B cell (primary cell): Measurements from ENCODE around the gene IRF7. TPM values are rescaled to one million over a fixed set of nuclear protein-coding genes. Genes with fewer than 3 reads are reported as not detected.
A peak's percentile ranks its signal among the peaks of the same experiment; 100 is the strongest.

ENCODE experiments used
- ATAC-seq: fragments of 200-7000 bp; cut with Tn5 transposase; one replicate; pipeline ENCODE4 v1.10.0; 2021; ENCODE audit warnings: low read depth, mild to moderate bottlenecking, moderate number of reproducible peaks, moderate library complexity
- CTCF ChIA-PET: fragments of 350-600 bp; sonication (Branson Sonifier 250); formaldehyde crosslinking; loops from one replicate; lab custom pipeline; 2021; ENCODE audit warnings: antibody characterized with exemption, inconsistent platforms; lab: Charles Lee
- POLR2A ChIA-PET: fragments of 350-600 bp; sonication (Branson Sonifier 250); formaldehyde crosslinking; loops from one replicate; lab custom pipeline; 2021; ENCODE audit warnings: antibody characterized with exemption; lab: Charles Lee
- DNase-seq: peaks from one replicate; pipeline ENCODE4 v3.0.0; 2013
- H2AFZ ChIP-seq: 2 replicates; pipeline ENCODE4 v1.6.1; 2012; ENCODE audit warnings: mild to moderate bottlenecking, low read depth, low read length; ENCODE audit not compliant: insufficient read depth, poor library complexity, severe bottlenecking
- H3K27ac ChIP-seq, 2 donors: 1 replicate in 1 of 2; 2 replicates in 1 of 2; pipeline ENCODE4 v1.5.1; 2012 to 2013; ENCODE audit warnings: low read length in 2 of 2, mild to moderate bottlenecking in 2 of 2, moderate library complexity in 1 of 2
- H3K27me3 ChIP-seq, 4 experiments: fragments of 200-600 bp in 1 of 4; sonication (generic) in 1 of 4; replicated peaks in 1 of 4; 1 replicate in 2 of 4; 2 replicates in 2 of 4; pipeline versions ENCODE4 v1.6.1 to v1.7.0; 2013 to 2016; ENCODE audit warnings: low read length in 3 of 4, mild to moderate bottlenecking in 2 of 4, mixed read lengths in 1 of 4, moderate library complexity in 1 of 4; ENCODE audit not compliant: insufficient read depth in 4 of 4, control insufficient read depth in 3 of 4; ENCODE audit errors: control extremely low read depth in 1 of 4
- H3K36me3 ChIP-seq, 2 experiments: replicated peaks in 1 of 2; 1 replicate in 1 of 2; 2 replicates in 1 of 2; pipeline versions ENCODE4 v1.6.1 to v1.7.1; 2013; ENCODE audit warnings: low read length in 1 of 2; ENCODE audit not compliant: insufficient read depth in 2 of 2, control insufficient read depth in 1 of 2; ENCODE audit errors: control extremely low read depth in 1 of 2, extremely low read depth in 1 of 2
- H3K4me1 ChIP-seq, 2 donors: fragments of 200-600 bp in 1 of 2; sonication (generic) in 1 of 2; 1 replicate in 1 of 2; 2 replicates in 1 of 2; pipeline versions ENCODE4 v1.5.1 to v1.6.1; 2013 to 2017; ENCODE audit warnings: low read length in 2 of 2; ENCODE audit not compliant: control insufficient read depth in 2 of 2, insufficient read depth in 2 of 2
- H3K4me2 ChIP-seq: replicated peaks from 2 replicates; pipeline ENCODE3; 2012; ENCODE audit warnings: mild to moderate bottlenecking, low read depth, low read length; ENCODE audit not compliant: poor library complexity, severe bottlenecking
- H3K4me3 ChIP-seq, 5 experiments: fragments of 200-600 bp in 1 of 5; sonication (generic) in 1 of 5; 1 replicate in 3 of 5; 2 replicates in 2 of 5; pipeline versions ENCODE4 v1.5.1 to v1.7.0; 2011 to 2016; ENCODE audit warnings: low read length in 4 of 5, mild to moderate bottlenecking in 4 of 5, low read depth in 2 of 5, control low read depth in 1 of 5, moderate library complexity in 1 of 5; ENCODE audit not compliant: insufficient read depth in 1 of 5; ENCODE audit errors: control extremely low read depth in 1 of 5, extremely low read depth in 1 of 5
- H3K79me2 ChIP-seq: fragments of 200-600 bp; sonication (generic); one replicate; pipeline ENCODE4 v1.6.0; 2016; ENCODE audit warnings: low read length; ENCODE audit not compliant: control insufficient read depth, insufficient read depth
- H3K9ac ChIP-seq: fragments of 200-600 bp; sonication (generic); 2 replicates; pipeline ENCODE4 v1.6.1; 2017; ENCODE audit warnings: mild to moderate bottlenecking, low read length, moderate library complexity
- H3K9me3 ChIP-seq, 3 donors: one replicate each; pipeline versions ENCODE4 v1.6.1 to v1.7.1; 2013; ENCODE audit warnings: low read length in 2 of 3; ENCODE audit not compliant: control insufficient read depth in 2 of 3, insufficient read depth in 1 of 3; ENCODE audit errors: control extremely low read depth in 1 of 3
- H4K20me1 ChIP-seq: 2 replicates; pipeline ENCODE4 v1.6.0; 2012; ENCODE audit warnings: mild to moderate bottlenecking, low read length; ENCODE audit not compliant: insufficient read depth, control insufficient read depth, poor library complexity, severe bottlenecking
- H3K27ac Mint-ChIP-seq: one replicate; pipeline ENCODE4 v1.8.0; 2021; ENCODE audit warnings: mixed read lengths
- H3K27me3 Mint-ChIP-seq: one replicate; pipeline ENCODE4 v1.8.0; 2021; ENCODE audit warnings: mixed read lengths
- H3K4me1 Mint-ChIP-seq: one replicate; pipeline ENCODE4 v1.8.0; 2021; ENCODE audit warnings: mixed read lengths
- H3K4me3 Mint-ChIP-seq: one replicate; pipeline ENCODE4 v1.8.0; 2021; ENCODE audit warnings: mixed read lengths
- H3K9me3 Mint-ChIP-seq: one replicate; pipeline ENCODE4 v1.8.0; 2022; ENCODE audit warnings: mixed read lengths; ENCODE audit not compliant: insufficient read depth
- CTCF ChIP-seq: fragments of 200-600 bp; IDR thresholded peaks from one replicate; pipeline ENCODE4 v1.8.0; 2022; ENCODE audit warnings: antibody characterized with exemption, mild to moderate bottlenecking
- EZH2 ChIP-seq: IDR thresholded peaks from 2 replicates; pipeline ENCODE4 v1.6.1; 2012; ENCODE audit warnings: borderline replicate concordance, low read depth, mild to moderate bottlenecking, moderate library complexity, low read length; ENCODE audit not compliant: insufficient read depth, poor library complexity, severe bottlenecking
- WGBS: methylation state at CpG from one replicate; pipeline ENCODE4 v1.1.5; 2013; ENCODE audit warnings: missing lambda C conversion rate; ENCODE audit not compliant: insufficient coverage; 5-methylcytosine and 5-hydroxymethylcytosine counted together
- intact Hi-C: fragments of 100-400 bp; cut with micrococcal nuclease; formaldehyde crosslinking; loops from one replicate; pipeline ENCODE4 v1.10.0; 2022
- polyA plus RNA-seq: library from polyadenylated mRNA; depleted of rRNA; stranded (reverse); fragments of >200 nt; gene quantifications from 2 replicates; pipeline ENCODE4 v1.2.3, GENCODE V29; 2012
- small RNA-seq: library from RNA; depleted of rRNA; stranded (forward); fragments of <200 nt; gene quantifications from one replicate; pipeline ENCODE3, GENCODE V24; 2012; ENCODE audit warnings: low replicate concordance, low read depth; ENCODE audit not compliant: insufficient read length
- total RNA-seq, 2 donors: library from RNA; stranded (reverse); fragments of 120-200 nt in 1 of 2; gene quantifications; 1 replicate in 1 of 2; 2 replicates in 1 of 2; pipeline versions ENCODE4 v1.2.3 to v1.2.4, GENCODE V29; 2013 to 2022

IRF7 gene
- total and polyA plus RNA-seq, 2 donors (not counting 1 experiment from before 2014, with no cell fraction given), result 136 to 184 TPM

- H3K4me1 Mint-ChIP-seq, result peaks cover 16% of the 10 kb centered on the region
- CTCF ChIA-PET, result interaction anchor here (3.3 kb wide), 1 partner anchor 9 kb away, joined by 11 read pairs; no protein-coding TSS in a partner anchor
- Histone ChIP-seq H3K9me3 (no peaks in the 10 kb centered on the region), H3K27ac (no peak overlapping the region), H3K36me3 (no peaks in the 10 kb centered on the region), H3K4me3 (no peak overlapping the region), H3K4me2 (no peak overlapping the region), H3K79me2 (peaks cover 18% of the 10 kb centered on the region), H3K9ac (no peak overlapping the region), H3K4me1 (peaks cover 10 to 25% of the 10 kb centered on the region in 2 donors), H4K20me1 (peaks cover 31% of the 10 kb centered on the region), H2AFZ (no peak overlapping the region), H3K27me3 (no peaks in the 10 kb centered on the region)
- intact Hi-C loops, result loop anchor here (5.0 kb wide), 1 partner anchor 184 kb away; the partner anchor contains the start of gene TALDO1
- TF ChIP-seq CTCF, result no peak
- TF ChIP-seq EZH2, result no peak
- no peak overlapping the region for H3K27ac Mint-ChIP-seq
- ATAC-seq (no peak), DNase-seq (peak; percentile 25)
- H3K9me3 Mint-ChIP-seq, result no peaks in the 10 kb centered on the region
- no peaks in the 10 kb centered on the region for H3K27me3 Mint-ChIP-seq
- POLR2A ChIA-PET, result no interaction called here
- WGBS, result 98% methylated on average over 11 of the region's 18 CpGs
- H3K4me3 Mint-ChIP-seq, result peak overlapping the region; percentile 19
Measured at GRCh38 chr11:563066-563811, 52.5 kb downstream of the IRF7 start.

Small RNA genes lying within 50 kb of the gene (small RNA-seq; reads per million reads assigned to genes)
- gene MIR210, result 6.3 reads per million, percentile 75 among the genes with 10 or more reads in this experiment

Other genes with a start within 250 kb of the IRF7 start
- not detected in 2 replicates for gene B4GALNT4, start 246.5 kb downstream of the IRF7 start, total RNA-seq
- 0.07 TPM in 1 of 2 replicates, not detected in the other for gene B4GALNT4, start 246.5 kb downstream of the IRF7 start, polyA plus RNA-seq
- gene PKP3, start 221.7 kb downstream of the IRF7 start, total RNA-seq, result 0.39 TPM in 1 of 2 replicates, not detected in the other
- 0.16 and 0.78 TPM in 2 replicates for gene PKP3, start 221.7 kb downstream of the IRF7 start, polyA plus RNA-seq
- gene SIGIRR, start 201.0 kb downstream of the IRF7 start, total RNA-seq, result 66.6 and 73.8 TPM in 2 replicates
- gene SIGIRR, start 201.0 kb downstream of the IRF7 start, polyA plus RNA-seq, result 92.1 and 145 TPM in 2 replicates
- 62.0 and 63.9 TPM in 2 replicates for gene ANO9, start 173.9 kb downstream of the IRF7 start, total RNA-seq
- gene ANO9, start 173.9 kb downstream of the IRF7 start, polyA plus RNA-seq, result 94.1 and 107 TPM in 2 replicates
- gene PTDSS2, start 165.7 kb downstream of the IRF7 start, total RNA-seq, result 29.0 and 35.5 TPM in 2 replicates
- 15.4 and 22.1 TPM in 2 replicates for gene PTDSS2, start 165.7 kb downstream of the IRF7 start, polyA plus RNA-seq
- 76.2 and 81.0 TPM in 2 replicates for gene RNH1, start 108.7 kb downstream of the IRF7 start, total RNA-seq
- gene RNH1, start 108.7 kb downstream of the IRF7 start, polyA plus RNA-seq, result 156 and 159 TPM in 2 replicates
- 63.5 and 66.2 TPM in 2 replicates for gene HRAS, start 80.4 kb downstream of the IRF7 start, total RNA-seq
- 86.0 and 110 TPM in 2 replicates for gene HRAS, start 80.4 kb downstream of the IRF7 start, polyA plus RNA-seq
- gene LRRC56, start 78.4 kb downstream of the IRF7 start, total RNA-seq, result 15.8 and 16.6 TPM in 2 replicates
- gene LRRC56, start 78.4 kb downstream of the IRF7 start, polyA plus RNA-seq, result 6.6 and 11.8 TPM in 2 replicates
- 19.7 and 21.4 TPM in 2 replicates for gene LMNTD2, start 55.2 kb downstream of the IRF7 start, total RNA-seq
- gene LMNTD2, start 55.2 kb downstream of the IRF7 start, polyA plus RNA-seq, result 29.6 and 34.9 TPM in 2 replicates
- 24.7 and 29.8 TPM in 2 replicates for gene RASSF7, start 55.0 kb downstream of the IRF7 start, total RNA-seq
- gene RASSF7, start 55.0 kb downstream of the IRF7 start, polyA plus RNA-seq, result 59.0 and 89.3 TPM in 2 replicates
- gene PHRF1, start 39.5 kb downstream of the IRF7 start, total RNA-seq, result 57.9 and 63.5 TPM in 2 replicates
- gene PHRF1, start 39.5 kb downstream of the IRF7 start, polyA plus RNA-seq, result 21.2 and 22.3 TPM in 2 replicates
- gene CDHR5, start 9.0 kb upstream of the IRF7 start, total RNA-seq, result not detected in 2 replicates
- gene CDHR5, start 9.0 kb upstream of the IRF7 start, polyA plus RNA-seq, result 0.04 and 0.09 TPM in 2 replicates
- not detected in 2 replicates for gene SCT, start 11.2 kb upstream of the IRF7 start, total RNA-seq
- not detected in 2 replicates for gene SCT, start 11.2 kb upstream of the IRF7 start, polyA plus RNA-seq
- gene DRD4, start 21.3 kb upstream of the IRF7 start, total RNA-seq, result 1.3 TPM in 1 of 2 replicates, not detected in the other
- gene DRD4, start 21.3 kb upstream of the IRF7 start, polyA plus RNA-seq, result 0.17 TPM in 1 of 2 replicates, not detected in the other
- 53.6 and 58.6 TPM in 2 replicates for gene DEAF1, start 79.3 kb upstream of the IRF7 start, total RNA-seq
- 31.8 and 32.7 TPM in 2 replicates for gene DEAF1, start 79.3 kb upstream of the IRF7 start, polyA plus RNA-seq
- gene TMEM80, start 79.9 kb upstream of the IRF7 start, total RNA-seq, result 77.8 and 84.1 TPM in 2 replicates
- 56.9 and 72.5 TPM in 2 replicates for gene TMEM80, start 79.9 kb upstream of the IRF7 start, polyA plus RNA-seq
- 12.7 and 13.9 TPM in 2 replicates for gene EPS8L2, start 90.3 kb upstream of the IRF7 start, total RNA-seq
- 11.9 and 22.7 TPM in 2 replicates for gene EPS8L2, start 90.3 kb upstream of the IRF7 start, polyA plus RNA-seq
- 105 and 116 TPM in 2 replicates for gene TALDO1, start 131.5 kb upstream of the IRF7 start, total RNA-seq
- 71.0 and 82.4 TPM in 2 replicates for gene TALDO1, start 131.5 kb upstream of the IRF7 start, polyA plus RNA-seq
- gene GATD1, start 161.5 kb upstream of the IRF7 start, total RNA-seq, result 70.0 and 80.0 TPM in 2 replicates
- 37.4 and 62.4 TPM in 2 replicates for gene GATD1, start 161.5 kb upstream of the IRF7 start, polyA plus RNA-seq
- 0.39 and 0.49 TPM in 2 replicates for gene CEND1, start 174.1 kb upstream of the IRF7 start, total RNA-seq
- gene CEND1, start 174.1 kb upstream of the IRF7 start, polyA plus RNA-seq, result 0.13 and 0.20 TPM in 2 replicates
- 25.7 and 28.2 TPM in 2 replicates for gene SLC25A22, start 182.3 kb upstream of the IRF7 start, total RNA-seq
- gene SLC25A22, start 182.3 kb upstream of the IRF7 start, polyA plus RNA-seq, result 45.7 and 50.9 TPM in 2 replicates
- gene PIDD1, start 189.3 kb upstream of the IRF7 start, total RNA-seq, result 32.5 and 39.2 TPM in 2 replicates
- gene PIDD1, start 189.3 kb upstream of the IRF7 start, polyA plus RNA-seq, result 58.4 and 59.2 TPM in 2 replicates
- 3,814 and 3,947 TPM in 2 replicates for gene RPLP2, start 194.0 kb upstream of the IRF7 start, total RNA-seq
- gene RPLP2, start 194.0 kb upstream of the IRF7 start, polyA plus RNA-seq, result 525 and 3,297 TPM in 2 replicates
- 182 and 208 TPM in 2 replicates for gene PNPLA2, start 203.0 kb upstream of the IRF7 start, total RNA-seq
- 276 and 313 TPM in 2 replicates for gene PNPLA2, start 203.0 kb upstream of the IRF7 start, polyA plus RNA-seq
- 9.7 and 13.5 TPM in 2 replicates for gene CRACR2B, start 212.0 kb upstream of the IRF7 start, total RNA-seq
- 13.6 and 67.7 TPM in 2 replicates for gene CRACR2B, start 212.0 kb upstream of the IRF7 start, polyA plus RNA-seq
- gene CD151, start 217.0 kb upstream of the IRF7 start, total RNA-seq, result 24.3 and 25.5 TPM in 2 replicates
- 24.4 and 27.8 TPM in 2 replicates for gene CD151, start 217.0 kb upstream of the IRF7 start, polyA plus RNA-seq
- gene POLR2L, start 226.6 kb upstream of the IRF7 start, total RNA-seq, result 39.0 and 44.4 TPM in 2 replicates
- gene POLR2L, start 226.6 kb upstream of the IRF7 start, polyA plus RNA-seq, result 39.1 and 80.8 TPM in 2 replicates
- gene TSPAN4, start 226.9 kb upstream of the IRF7 start, total RNA-seq, result 2.2 and 2.9 TPM in 2 replicates
- 5.3 and 7.4 TPM in 2 replicates for gene TSPAN4, start 226.9 kb upstream of the IRF7 start, polyA plus RNA-seq